PC-3 (cell line): ENCODE data around the gene CYLD. TPM values are rescaled to one million over a fixed set of nuclear protein-coding genes. Genes with fewer than 3 reads are reported as not detected.

ENCODE experiments used
- ATAC-seq: fragments of 200-7000 bp; cut with Tn5 transposase; 2 replicates; pipeline ENCODE4 v1.9.1; 2020; ENCODE audit warnings: mild to moderate bottlenecking, moderate library complexity
- BruUV-seq: library from RNA; stranded (reverse); fragments of 400-500 nt; replicated peaks from 2 replicates; lab custom pipeline; 2021; lab: Mats Ljungman, UMichigan
- CTCF ChIA-PET: fragments of 300-600 bp; sonication (Branson Sonifier 250); formaldehyde crosslinking; loops from one replicate; lab custom pipeline; 2022; ENCODE audit warnings: antibody characterized with exemption; lab: Charles Lee
- POLR2A ChIA-PET: fragments of 300-600 bp; sonication (Branson Sonifier 250); formaldehyde crosslinking; loops from one replicate; lab custom pipeline; 2022; ENCODE audit warnings: antibody characterized with exemption; ENCODE audit not compliant: unreplicated experiment; lab: Charles Lee
- DNase-seq: peaks from one replicate; pipeline ENCODE4 v3.0.0-alpha.2; 2015
- H2AFZ ChIP-seq: fragments of 300-600 bp; sonication (generic); 2 replicates; pipeline ENCODE4 v1.6.0; 2016; ENCODE audit warnings: antibody characterized with exemption, low read length
- H3F3A ChIP-seq: fragments of 300-600 bp; sonication (generic); one replicate; pipeline ENCODE4 v1.6.0; 2017; ENCODE audit warnings: antibody characterized with exemption, low read length, control low read depth, mild to moderate bottlenecking; ENCODE audit not compliant: unreplicated experiment
- H3K27ac ChIP-seq: fragments of 300-600 bp; sonication (generic); 2 replicates; pipeline ENCODE4 v1.5.1; 2016; ENCODE audit warnings: mild to moderate bottlenecking, low read length
- H3K27me3 ChIP-seq: fragments of 300-600 bp; sonication (generic); 2 replicates; pipeline ENCODE4 v1.6.1; 2016; ENCODE audit warnings: low read length, mixed read lengths
- H3K36me3 ChIP-seq: fragments of 300-600 bp; sonication (generic); 2 replicates; pipeline ENCODE4 v1.6.1; 2016; ENCODE audit warnings: low read depth, mixed run types, low read length, mixed read lengths
- H3K4me1 ChIP-seq: fragments of 300-600 bp; sonication (generic); 2 replicates; pipeline ENCODE4 v1.5.1; 2016; ENCODE audit warnings: low read length; ENCODE audit not compliant: insufficient read depth
- H3K4me2 ChIP-seq: fragments of 300-600 bp; sonication (generic); 2 replicates; pipeline ENCODE4 v1.6.0; 2016; ENCODE audit warnings: low read length
- H3K4me3 ChIP-seq: fragments of 300-600 bp; sonication (generic); 2 replicates; pipeline ENCODE4 v1.5.1; 2016; ENCODE audit warnings: mild to moderate bottlenecking, low read length, mixed read lengths
- H3K79me2 ChIP-seq: fragments of 300-600 bp; sonication (generic); 2 replicates; pipeline ENCODE4 v1.6.1; 2017; ENCODE audit warnings: low read length, mixed read lengths
- H3K9ac ChIP-seq: fragments of 300-600 bp; sonication (generic); 2 replicates; pipeline ENCODE4 v1.6.0; 2016; ENCODE audit warnings: mild to moderate bottlenecking, low read length
- H3K9me2 ChIP-seq: fragments of 300-600 bp; sonication (generic); replicated peaks from 2 replicates; pipeline ENCODE4 v1.6.1; 2016; ENCODE audit warnings: mixed run types, low read length, mixed read lengths
- H3K9me3 ChIP-seq: fragments of 300-600 bp; sonication (generic); 2 replicates; pipeline ENCODE4 v1.6.1; 2016; ENCODE audit warnings: low read length, mixed read lengths
- H4K20me1 ChIP-seq: fragments of 300-600 bp; sonication (generic); 2 replicates; pipeline ENCODE4 v1.6.1; 2016; ENCODE audit warnings: low read length, mixed read lengths
- CTCF ChIP-seq: fragments of 300-600 bp; sonication (generic); conservative IDR thresholded peaks from 2 replicates; pipeline ENCODE4 v1.5.1; 2017; ENCODE audit warnings: antibody characterized with exemption, low read depth, mild to moderate bottlenecking, low read length
- EZH2 ChIP-seq: fragments of 300-600 bp; sonication (generic); IDR thresholded peaks from one replicate; pipeline ENCODE4 v1.6.1; 2017; ENCODE audit warnings: antibody characterized with exemption, mild to moderate bottlenecking, low read length; ENCODE audit not compliant: unreplicated experiment
- EZH2phosphoT487 ChIP-seq: fragments of 300-600 bp; sonication (generic); IDR thresholded peaks from 2 replicates; pipeline ENCODE4 v1.6.1; 2018; ENCODE audit warnings: mild to moderate bottlenecking, antibody characterized with exemption, low read length, borderline replicate concordance
- intact Hi-C: fragments of 100-400 bp; cut with micrococcal nuclease; formaldehyde crosslinking; loops from 2 replicates; pipeline ENCODE4 v1.9.0; 2023
- total RNA-seq: library from RNA; depleted of rRNA; stranded (reverse); fragments of >200 nt; gene quantifications from 2 replicates; pipeline ENCODE4 v1.2.3, GENCODE V29; 2014

The CYLD gene
- total RNA-seq, 1 experiment from 2014 or later = 8.6 TPM

GRCh38 chr16:50819706-50820105 lies 77.8 kb downstream of the CYLD start:
- H3K4me2 ChIP-seq = no peak overlapping the region
- H2AFZ ChIP-seq = no peak overlapping the region
- DNase-seq = no peak
- no peak for ATAC-seq
- H3K27ac ChIP-seq = no peak overlapping the region
- H3K27me3 ChIP-seq = peaks cover 34% of the 10 kb centered on the region
- no peak for TF ChIP-seq EZH2
- TF ChIP-seq CTCF = no peak
- no peak for TF ChIP-seq EZH2phosphoT487
- no TSS peak for BruUV-seq
- no peaks in the 10 kb centered on the region for H3K9me3 ChIP-seq
- ChIA-PET POLR2A (no interaction called here), CTCF (no interaction called here)
- H3K4me1 ChIP-seq = no peaks in the 10 kb centered on the region
- no peak overlapping the region for H3K4me3 ChIP-seq
- H3F3A ChIP-seq = no peaks in the 10 kb centered on the region
- H3K36me3 ChIP-seq = no peaks in the 10 kb centered on the region
- H4K20me1 ChIP-seq = no peaks in the 10 kb centered on the region
- no peak overlapping the region for H3K9ac ChIP-seq
- intact Hi-C loops = loop anchor here (5.0 to 10.0 kb wide), 2 partner anchors 63 to 1165 kb away; no protein-coding TSS in a partner anchor
- no peaks in the 10 kb centered on the region for H3K79me2 ChIP-seq
- H3K9me2 ChIP-seq = no peaks in the 10 kb centered on the region

- Histone ChIP-seq H3K27ac (no peak overlapping the region), H3K79me2 (no peaks in the 10 kb centered on the region), H4K20me1 (no peaks in the 10 kb centered on the region), H3K9ac (no peak overlapping the region), H3K9me2 (no peaks in the 10 kb centered on the region), H2AFZ (no peak overlapping the region), H3K36me3 (no peaks in the 10 kb centered on the region), H3F3A (no peaks in the 10 kb centered on the region), H3K4me1 (no peaks in the 10 kb centered on the region), H3K4me3 (no peak overlapping the region), H3K9me3 (no peaks in the 10 kb centered on the region), H3K27me3 (peaks cover 33% of the 10 kb centered on the region), H3K4me2 (no peak overlapping the region)
- CTCF ChIA-PET = no interaction called here
- no TSS peak for BruUV-seq
- POLR2A ChIA-PET = no interaction called here
- intact Hi-C loops = loop anchor here (5.0 to 10.0 kb wide), 2 partner anchors 62 to 1165 kb away; no protein-coding TSS in a partner anchor
- DNase-seq = no peak
- TF ChIP-seq EZH2phosphoT487 (no peak), CTCF (no peak), EZH2 (no peak)
- no peak for ATAC-seq
Measured at GRCh38 chr16:50820225-50820624, 78.3 kb downstream of the CYLD start.

GRCh38 chr16:50821586-50821985 lies 79.7 kb downstream of the CYLD start:
- Histone ChIP-seq H3K4me1 (no peaks in the 10 kb centered on the region), H3K4me2 (no peak overlapping the region), H3K9me3 (no peaks in the 10 kb centered on the region), H3K36me3 (no peaks in the 10 kb centered on the region), H3K4me3 (no peak overlapping the region), H3K27ac (no peak overlapping the region), H4K20me1 (no peaks in the 10 kb centered on the region), H3K9ac (no peak overlapping the region), H3K9me2 (no peaks in the 10 kb centered on the region), H3F3A (no peaks in the 10 kb centered on the region), H3K79me2 (no peaks in the 10 kb centered on the region), H2AFZ (no peak overlapping the region), H3K27me3 (peaks cover 20% of the 10 kb centered on the region)
- no TSS peak for BruUV-seq
- peak; percentile 61 for ATAC-seq
- DNase-seq = peak; percentile 66
- ChIA-PET CTCF (no interaction called here), POLR2A (no interaction called here)
- intact Hi-C loops = loop anchor here (5.0 to 10.0 kb wide), 2 partner anchors 61 to 1163 kb away; no protein-coding TSS in a partner anchor
- TF ChIP-seq CTCF = peak; percentile 51
- TF ChIP-seq EZH2phosphoT487 = no peak
- no peak for TF ChIP-seq EZH2
